ENCODE results near the gene SH2B3.

The SH2B3 gene

DNA sequence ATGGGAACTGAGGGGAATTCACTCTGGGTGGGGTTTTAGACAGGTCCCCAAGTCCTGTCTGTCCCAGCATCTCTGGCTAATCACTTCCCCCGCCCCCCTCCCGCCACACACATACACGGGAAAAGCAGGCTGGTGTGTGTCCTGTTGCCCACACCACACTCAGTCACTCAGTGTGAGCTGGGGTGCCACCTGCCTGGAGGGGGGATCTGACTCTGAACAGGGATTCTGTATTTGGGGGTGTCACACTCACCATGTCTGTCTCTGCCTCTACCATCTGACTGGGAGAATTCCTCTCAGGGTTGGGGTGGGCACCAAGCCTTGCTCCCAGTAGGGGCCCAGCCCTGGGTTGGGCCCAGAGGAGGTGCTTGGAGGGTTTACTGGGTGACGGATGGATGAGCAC is 31.1 kb downstream of the SH2B3 start:
- Mint-ChIP-seq H3K4me3 (peak overlapping the region; percentile 18), H3K4me1 (ENCODE audit: low read depth) (peaks cover 70% of the 10 kb centered on the region), H3K9me3 (no peaks in the 10 kb centered on the region), H3K27ac (peak overlapping the region; percentile 57), H3K36me3 (ENCODE audit: low read depth) (peaks cover 36% of the 10 kb centered on the region), H3K27me3 (ENCODE audit: low read depth) (peaks cover 4% of the 10 kb centered on the region)

- no peaks in the 10 kb centered on the region for H3K9me3 Mint-ChIP-seq
- H3K27ac Mint-ChIP-seq = peak overlapping the region; percentile 26
- no peak overlapping the region for H3K4me3 Mint-ChIP-seq
- H3K36me3 Mint-ChIP-seq (ENCODE audit: low read depth) = peaks cover 36% of the 10 kb centered on the region
- peaks cover 64% of the 10 kb centered on the region for H3K4me1 Mint-ChIP-seq (ENCODE audit: low read depth)
- H3K27me3 Mint-ChIP-seq (ENCODE audit: low read depth) = peaks cover 4% of the 10 kb centered on the region
Measured at GRCh38 chr12:111437816-111438454, 32.2 kb downstream of the SH2B3 start.

DNA sequence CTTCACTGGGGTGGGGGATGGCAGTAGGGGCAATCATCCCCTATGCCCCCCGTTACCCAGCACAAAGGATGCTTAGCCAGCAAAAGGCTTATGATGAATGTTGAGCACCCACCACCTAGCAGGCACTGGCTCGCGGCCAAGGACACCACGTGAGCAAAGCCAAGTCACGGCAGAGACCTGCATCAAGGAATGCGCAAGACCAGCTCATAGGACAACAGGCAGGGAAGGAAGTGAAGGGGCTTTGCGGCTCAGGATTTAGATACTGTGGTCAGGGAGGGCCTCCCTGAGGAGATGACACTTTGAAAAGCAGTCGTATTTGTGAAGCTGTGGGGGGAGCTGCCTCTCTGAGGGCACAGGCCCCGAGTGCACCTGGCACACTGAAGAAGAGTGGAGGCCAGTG is 32.8 kb downstream of the SH2B3 start:
- peaks cover 4% of the 10 kb centered on the region for H3K27me3 Mint-ChIP-seq (ENCODE audit: low read depth)
- H3K36me3 Mint-ChIP-seq (ENCODE audit: low read depth) = peaks cover 38% of the 10 kb centered on the region
- peaks cover 65% of the 10 kb centered on the region for H3K4me1 Mint-ChIP-seq (ENCODE audit: low read depth)
- peak overlapping the region; percentile 81 for H3K27ac Mint-ChIP-seq
- H3K4me3 Mint-ChIP-seq = no peak overlapping the region
- no peaks in the 10 kb centered on the region for H3K9me3 Mint-ChIP-seq

DNA sequence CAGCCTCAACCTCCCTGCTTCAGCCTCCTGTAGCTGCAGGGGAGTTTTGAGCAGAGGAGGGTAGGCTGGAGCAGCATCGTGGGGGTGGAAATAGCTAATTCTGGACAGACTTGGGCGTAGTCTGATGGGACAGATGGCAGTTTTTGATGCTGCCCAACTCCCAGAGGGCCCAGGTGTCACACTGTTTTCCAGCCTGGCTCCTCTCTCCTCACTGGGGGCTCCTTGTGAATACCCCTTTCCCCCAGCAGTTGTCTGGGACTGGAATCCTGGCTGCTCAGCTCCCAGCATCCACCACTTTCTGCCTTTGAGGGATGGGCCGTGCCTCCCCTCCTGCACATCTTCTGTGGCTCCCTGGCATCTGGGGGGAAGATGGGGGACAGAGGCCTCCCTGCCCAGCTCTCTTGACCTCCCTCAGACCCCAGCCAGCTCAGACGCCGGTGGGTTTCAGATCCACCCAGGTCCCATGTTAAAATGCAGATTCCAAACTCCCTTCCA is 34.0 kb downstream of the SH2B3 start:
- Mint-ChIP-seq H3K4me3 (no peak overlapping the region), H3K27ac (peak overlapping the region; percentile 11)

DNA sequence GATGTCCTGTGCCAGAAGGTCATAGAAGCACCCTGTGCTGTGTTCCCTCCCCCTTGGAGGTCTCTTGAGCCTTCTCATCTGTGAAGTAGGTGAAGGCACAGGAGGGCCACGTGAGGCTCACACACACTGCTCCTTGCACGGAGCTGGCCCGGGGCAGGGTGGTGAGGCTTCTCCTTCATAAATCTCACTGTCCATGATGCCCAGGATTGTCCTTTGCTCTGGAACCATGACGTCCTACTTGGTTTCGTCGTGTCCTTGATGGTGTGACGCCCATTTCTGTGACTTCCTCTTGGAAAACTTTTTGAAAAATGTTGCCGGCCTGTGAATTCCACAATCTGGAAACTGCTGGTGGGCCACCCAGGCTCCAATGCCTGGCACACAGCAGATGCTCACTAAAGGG is 34.4 kb downstream of the SH2B3 start:
- Mint-ChIP-seq H3K9me3 (no peaks in the 10 kb centered on the region), H3K27ac (peak overlapping the region; percentile 11), H3K27me3 (ENCODE audit: low read depth) (peaks cover 4% of the 10 kb centered on the region), H3K36me3 (ENCODE audit: low read depth) (peaks cover 38% of the 10 kb centered on the region), H3K4me1 (ENCODE audit: low read depth) (peaks cover 67% of the 10 kb centered on the region), H3K4me3 (no peak overlapping the region)

More for the DNA sequence above, 34.0 kb downstream of the SH2B3 start:
- H3K27me3 Mint-ChIP-seq (ENCODE audit: low read depth) = peaks cover 4% of the 10 kb centered on the region
- H3K9me3 Mint-ChIP-seq = no peaks in the 10 kb centered on the region
- H3K4me1 Mint-ChIP-seq (ENCODE audit: low read depth) = peaks cover 67% of the 10 kb centered on the region
- peaks cover 34% of the 10 kb centered on the region for H3K36me3 Mint-ChIP-seq (ENCODE audit: low read depth)

- Mint-ChIP-seq H3K4me1 (ENCODE audit: low read depth) (peaks cover 63% of the 10 kb centered on the region), H3K27me3 (ENCODE audit: low read depth) (peaks cover 4% of the 10 kb centered on the region), H3K9me3 (no peaks in the 10 kb centered on the region), H3K36me3 (ENCODE audit: low read depth) (peaks cover 37% of the 10 kb centered on the region), H3K27ac (no peak overlapping the region), H3K4me3 (no peak overlapping the region)
Measured at GRCh38 chr12:111440631-111441030, 34.9 kb downstream of the SH2B3 start.

DNA sequence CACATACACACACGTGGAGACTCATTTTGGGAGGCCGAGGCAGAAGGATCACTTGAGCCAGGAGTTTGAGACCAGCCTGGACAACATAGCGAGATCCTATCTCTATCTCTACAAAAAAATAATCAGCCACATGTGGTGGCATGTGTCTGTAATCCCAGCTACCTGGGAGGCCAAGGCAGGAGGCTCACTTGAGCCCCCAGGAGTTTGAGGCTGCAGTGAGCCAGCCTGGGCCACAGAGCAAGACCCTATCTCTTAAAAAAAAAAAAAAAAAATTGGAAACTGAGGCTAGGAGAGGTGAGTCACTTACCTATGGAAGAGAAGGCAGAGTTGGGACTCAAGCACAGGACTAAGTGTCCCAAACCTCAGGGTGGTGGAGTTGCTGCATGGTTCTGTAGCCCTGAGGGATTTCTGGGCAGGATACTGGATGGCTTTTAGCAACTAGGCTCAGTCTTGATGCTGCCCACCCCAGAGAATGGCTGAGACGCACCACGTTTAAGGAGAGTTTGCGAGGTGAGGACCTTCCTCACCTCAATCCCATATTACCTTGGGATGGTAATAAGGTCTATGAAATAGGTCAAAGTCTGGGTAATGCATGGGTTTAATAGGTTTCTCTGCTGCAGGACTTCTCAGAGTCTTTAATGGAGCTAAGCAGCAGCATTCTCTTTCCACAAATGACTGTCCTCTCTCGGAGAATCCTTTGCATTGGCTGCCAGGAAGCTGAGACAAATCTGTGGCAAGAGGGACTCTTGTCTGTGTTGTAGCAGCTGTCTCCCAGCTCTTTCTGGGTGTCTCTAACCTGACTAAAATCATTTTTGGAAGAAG is 35.6 kb downstream of the SH2B3 start:
- Mint-ChIP-seq H3K27ac (no peak overlapping the region), H3K4me3 (no peak overlapping the region), H3K36me3 (ENCODE audit: low read depth) (peaks cover 32% of the 10 kb centered on the region), H3K9me3 (no peaks in the 10 kb centered on the region), H3K27me3 (ENCODE audit: low read depth) (peaks cover 4% of the 10 kb centered on the region), H3K4me1 (ENCODE audit: low read depth) (peaks cover 63% of the 10 kb centered on the region)

GRCh38 chr12:111442301-111443045 is 36.8 kb downstream of the SH2B3 start:
- H3K36me3 Mint-ChIP-seq (ENCODE audit: low read depth) = peaks cover 33% of the 10 kb centered on the region
- peaks cover 4% of the 10 kb centered on the region for H3K27me3 Mint-ChIP-seq (ENCODE audit: low read depth)
- H3K4me1 Mint-ChIP-seq (ENCODE audit: low read depth) = peaks cover 58% of the 10 kb centered on the region
- H3K27ac Mint-ChIP-seq = no peak overlapping the region
- H3K4me3 Mint-ChIP-seq = no peak overlapping the region
- H3K9me3 Mint-ChIP-seq = no peaks in the 10 kb centered on the region

DNA sequence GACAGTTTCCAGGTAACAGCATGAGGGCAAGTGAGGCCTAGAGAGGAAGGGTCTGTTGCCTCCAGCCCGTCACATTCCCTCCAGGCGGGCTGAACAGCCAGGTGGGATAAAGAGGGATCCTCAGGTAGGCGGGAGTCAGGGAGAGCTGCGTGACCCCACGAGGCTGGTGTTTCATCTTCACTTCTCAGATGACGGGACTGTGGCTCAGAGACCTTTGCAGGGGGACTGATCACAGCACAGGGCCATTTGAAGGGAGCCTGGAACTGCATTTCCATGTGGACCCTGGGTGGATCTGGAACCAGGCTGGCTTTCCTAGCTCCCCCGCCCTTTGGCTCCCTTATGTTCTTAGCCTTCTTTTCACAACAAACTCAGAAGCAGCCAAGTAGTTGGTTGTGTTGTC is 37.4 kb downstream of the SH2B3 start:
- no peak overlapping the region for H3K4me3 Mint-ChIP-seq
- H3K36me3 Mint-ChIP-seq (ENCODE audit: low read depth) = peaks cover 37% of the 10 kb centered on the region
- peaks cover 4% of the 10 kb centered on the region for H3K27me3 Mint-ChIP-seq (ENCODE audit: low read depth)
- peaks cover 58% of the 10 kb centered on the region for H3K4me1 Mint-ChIP-seq (ENCODE audit: low read depth)
- no peaks in the 10 kb centered on the region for H3K9me3 Mint-ChIP-seq
- peak overlapping the region; percentile 63 for H3K27ac Mint-ChIP-seq

- H3K4me3 Mint-ChIP-seq = no peak overlapping the region
- peaks cover 60% of the 10 kb centered on the region for H3K4me1 Mint-ChIP-seq (ENCODE audit: low read depth)
- H3K27me3 Mint-ChIP-seq (ENCODE audit: low read depth) = peaks cover 2% of the 10 kb centered on the region
- no peaks in the 10 kb centered on the region for H3K9me3 Mint-ChIP-seq
- peaks cover 38% of the 10 kb centered on the region for H3K36me3 Mint-ChIP-seq (ENCODE audit: low read depth)
- peak overlapping the region; percentile 63 for H3K27ac Mint-ChIP-seq
Measured at GRCh38 chr12:111443586-111443985, 37.9 kb downstream of the SH2B3 start.

DNA sequence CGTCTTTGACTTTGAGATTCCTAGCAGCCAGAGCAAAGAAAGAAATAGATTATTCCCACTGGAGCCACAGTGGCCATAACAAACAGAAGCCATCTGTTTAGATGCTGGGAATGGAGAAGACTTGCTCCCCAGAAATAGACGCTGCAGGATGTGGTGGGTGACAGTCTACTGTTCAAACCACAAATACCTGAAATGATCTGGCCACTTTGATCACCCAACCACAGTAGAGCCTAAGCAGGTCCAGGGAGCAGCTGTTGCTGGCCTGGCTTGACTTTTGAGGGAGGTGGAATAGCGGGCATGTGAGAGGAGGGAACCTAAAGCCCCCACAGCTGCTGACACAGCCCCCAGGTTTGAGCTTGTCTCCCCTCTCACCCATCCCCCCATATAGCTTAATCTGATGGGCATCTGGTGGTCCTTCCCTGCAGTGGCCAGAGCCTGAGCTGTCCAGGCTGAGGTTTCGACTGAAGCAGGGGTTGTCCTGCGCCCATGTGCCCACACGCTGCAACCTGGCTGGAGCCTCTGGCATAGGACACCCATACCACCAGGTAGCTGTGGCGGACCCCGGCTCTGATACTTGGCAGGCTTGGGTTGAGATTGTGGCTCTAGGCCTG is 38.7 kb downstream of the SH2B3 start:
- Mint-ChIP-seq H3K36me3 (ENCODE audit: low read depth) (peaks cover 46% of the 10 kb centered on the region), H3K27ac (peak overlapping the region; percentile 86), H3K9me3 (no peaks in the 10 kb centered on the region), H3K4me3 (peak overlapping the region; percentile 76), H3K4me1 (ENCODE audit: low read depth) (peaks cover 66% of the 10 kb centered on the region), H3K27me3 (ENCODE audit: low read depth) (no peaks in the 10 kb centered on the region)

GRCh38 chr12:111444925-111445725 is 39.4 kb downstream of the SH2B3 start:
- peak overlapping the region; percentile 76 for H3K4me3 Mint-ChIP-seq
- no peaks in the 10 kb centered on the region for H3K9me3 Mint-ChIP-seq
- H3K27me3 Mint-ChIP-seq (ENCODE audit: low read depth) = no peaks in the 10 kb centered on the region
- peaks cover 47% of the 10 kb centered on the region for H3K36me3 Mint-ChIP-seq (ENCODE audit: low read depth)
- H3K4me1 Mint-ChIP-seq (ENCODE audit: low read depth) = peaks cover 73% of the 10 kb centered on the region
- H3K27ac Mint-ChIP-seq = peak overlapping the region; percentile 86

DNA sequence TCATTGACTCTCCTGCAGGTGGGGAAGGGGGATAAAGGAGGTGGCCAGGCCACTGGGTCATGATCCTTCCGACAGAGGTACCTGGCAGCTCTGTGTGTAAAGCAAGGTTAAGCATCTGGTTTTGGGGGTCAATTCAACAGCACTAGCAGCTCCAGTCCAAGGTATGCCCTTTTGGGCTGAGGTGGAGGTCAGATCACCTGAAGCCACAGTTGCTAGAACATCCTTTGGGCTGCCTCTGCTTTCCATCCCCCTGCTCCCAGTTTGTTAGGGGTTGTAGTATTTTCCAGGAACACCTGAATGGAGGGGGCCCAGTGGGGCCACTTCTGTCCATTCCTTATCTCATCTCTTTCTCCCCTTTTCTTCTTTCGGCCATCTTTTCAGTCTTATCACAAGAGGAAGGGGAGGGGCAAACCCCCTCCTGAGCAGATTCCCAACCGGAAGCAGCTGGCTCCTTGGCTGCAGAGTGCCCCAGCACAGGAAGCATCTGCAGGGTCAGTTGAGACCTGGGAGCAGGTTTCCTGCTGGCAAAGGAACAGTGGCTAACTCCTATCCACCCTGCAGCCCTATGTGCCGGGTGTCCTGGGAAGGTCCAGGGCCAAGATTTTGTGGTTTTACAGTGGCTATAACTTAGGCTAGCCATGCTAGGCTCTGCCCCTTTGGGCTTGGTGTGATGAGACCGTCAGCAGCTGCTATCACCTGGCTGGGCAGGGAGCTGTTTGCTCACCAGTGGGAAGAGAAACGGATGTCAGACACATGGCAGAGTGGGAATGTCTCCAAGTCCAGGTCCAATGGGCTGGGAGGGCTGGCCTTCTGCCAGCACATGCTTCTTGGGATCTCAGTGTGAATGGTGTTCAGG is 40.2 kb downstream of the SH2B3 start:
- Mint-ChIP-seq H3K4me3 (peak overlapping the region; percentile 42), H3K27me3 (ENCODE audit: low read depth) (no peaks in the 10 kb centered on the region), H3K9me3 (no peaks in the 10 kb centered on the region), H3K4me1 (ENCODE audit: low read depth) (peaks cover 74% of the 10 kb centered on the region), H3K36me3 (ENCODE audit: low read depth) (peaks cover 53% of the 10 kb centered on the region), H3K27ac (no peak overlapping the region)
